GM15510 (cell line): ENCODE data around the gene HSD17B14.

Experiments
- POLR2A ChIP-seq: IDR thresholded peaks from 3 replicates; pipeline ENCODE4 v1.6.1; 2011; ENCODE audit warnings: borderline replicate concordance; ENCODE audit not compliant: insufficient read length; ENCODE audit errors: extremely low read depth

The HSD17B14 gene

DNA sequence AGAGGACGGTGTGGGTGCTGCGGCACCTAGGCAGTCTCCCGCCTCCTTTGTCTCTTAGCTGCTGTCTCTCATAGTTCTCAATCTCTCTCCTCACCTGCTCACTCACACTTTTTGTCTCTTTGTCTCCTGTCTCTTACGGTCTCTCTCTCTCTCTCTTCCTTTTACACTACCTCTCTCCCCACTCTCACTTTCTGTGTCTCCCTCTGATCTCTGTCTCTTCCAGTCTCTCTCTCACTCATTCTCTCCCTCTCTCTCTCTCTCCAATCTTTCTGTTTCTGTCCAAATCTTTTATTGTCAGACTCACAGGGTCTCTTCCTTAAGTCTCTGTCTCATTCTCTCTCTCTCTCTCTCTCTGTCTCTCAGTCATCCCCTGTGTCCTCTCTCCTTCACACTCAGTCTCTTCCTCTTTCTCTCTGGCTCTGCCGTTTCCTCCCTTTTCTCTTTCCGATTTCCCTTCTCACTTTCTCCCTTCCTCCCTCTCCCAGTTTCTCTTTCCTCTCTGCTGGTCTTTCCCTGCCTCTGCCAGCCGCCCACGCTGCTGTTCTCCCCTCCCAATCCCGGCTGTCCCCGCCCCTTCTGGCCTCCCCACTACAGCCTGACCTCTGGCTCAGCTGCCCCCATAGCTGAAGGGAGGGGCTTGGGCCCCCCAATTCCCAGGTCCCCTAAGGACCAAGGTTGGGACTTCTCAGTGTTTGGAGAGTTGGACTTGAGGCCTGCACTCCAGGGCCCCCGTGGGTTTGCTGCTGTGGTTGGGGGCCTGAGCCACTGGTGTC is 32.0 kb upstream of the HSD17B14 start, which contains the start of gene PLEKHA4:
Gene PLEKHA4, minus strand, starts transcription at position 504 of the 773 bp plus-strand sequence. CDS start 997 bp downstream, outside the sequence.
- no peak for TF ChIP-seq POLR2A

GRCh38 chr19:48867746-48868113 is 31.4 kb upstream of the HSD17B14 start:
- no peak for TF ChIP-seq POLR2A

- no peak for TF ChIP-seq POLR2A
These were observed 30.9 kb upstream of the HSD17B14 start for GRCh38 chr19:48867123-48867745.

- TF ChIP-seq POLR2A = no peak
These were observed 30.4 kb upstream of the HSD17B14 start for GRCh38 chr19:48866692-48867091.

DNA sequence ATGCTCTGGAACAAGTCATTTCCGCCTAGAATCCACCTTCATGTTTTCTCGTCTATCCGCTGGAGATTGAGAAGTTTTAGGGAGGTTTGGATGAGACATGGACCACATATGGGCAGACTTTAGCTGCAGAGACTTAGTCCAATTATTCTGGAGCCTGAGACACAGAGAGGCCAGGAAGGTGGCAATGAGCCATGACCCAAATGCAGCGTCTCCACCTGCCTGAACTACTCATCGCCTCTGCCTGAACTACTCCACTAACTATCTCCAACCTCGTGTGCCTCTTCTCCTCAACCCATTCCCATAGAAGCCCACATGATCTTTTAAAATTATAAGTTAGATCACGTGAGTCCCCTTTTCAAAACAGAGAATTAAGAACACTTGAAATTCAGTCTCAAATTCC is 26.5 kb upstream of the HSD17B14 start:
- no peak for TF ChIP-seq POLR2A

DNA sequence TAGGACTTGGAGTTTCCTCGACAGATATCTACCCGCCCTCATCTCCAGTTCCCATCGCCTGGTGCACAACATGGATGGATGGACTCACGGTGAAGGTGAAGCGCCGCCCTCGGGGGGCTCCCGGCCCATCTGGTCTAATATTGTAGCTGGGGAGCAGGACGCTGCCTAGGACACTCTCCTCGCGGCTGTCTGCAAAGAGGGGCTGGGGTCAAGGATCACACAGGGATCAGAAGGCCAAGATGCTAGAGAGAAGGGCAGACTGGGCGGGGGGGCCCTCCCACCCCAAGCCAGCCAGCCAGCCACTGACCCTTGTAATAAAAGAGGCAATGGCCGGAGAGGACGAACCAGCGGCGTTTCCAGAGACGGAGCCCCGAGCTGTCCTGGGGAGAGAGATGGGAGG is 25.0 kb upstream of the HSD17B14 start:
- no peak for TF ChIP-seq POLR2A

DNA sequence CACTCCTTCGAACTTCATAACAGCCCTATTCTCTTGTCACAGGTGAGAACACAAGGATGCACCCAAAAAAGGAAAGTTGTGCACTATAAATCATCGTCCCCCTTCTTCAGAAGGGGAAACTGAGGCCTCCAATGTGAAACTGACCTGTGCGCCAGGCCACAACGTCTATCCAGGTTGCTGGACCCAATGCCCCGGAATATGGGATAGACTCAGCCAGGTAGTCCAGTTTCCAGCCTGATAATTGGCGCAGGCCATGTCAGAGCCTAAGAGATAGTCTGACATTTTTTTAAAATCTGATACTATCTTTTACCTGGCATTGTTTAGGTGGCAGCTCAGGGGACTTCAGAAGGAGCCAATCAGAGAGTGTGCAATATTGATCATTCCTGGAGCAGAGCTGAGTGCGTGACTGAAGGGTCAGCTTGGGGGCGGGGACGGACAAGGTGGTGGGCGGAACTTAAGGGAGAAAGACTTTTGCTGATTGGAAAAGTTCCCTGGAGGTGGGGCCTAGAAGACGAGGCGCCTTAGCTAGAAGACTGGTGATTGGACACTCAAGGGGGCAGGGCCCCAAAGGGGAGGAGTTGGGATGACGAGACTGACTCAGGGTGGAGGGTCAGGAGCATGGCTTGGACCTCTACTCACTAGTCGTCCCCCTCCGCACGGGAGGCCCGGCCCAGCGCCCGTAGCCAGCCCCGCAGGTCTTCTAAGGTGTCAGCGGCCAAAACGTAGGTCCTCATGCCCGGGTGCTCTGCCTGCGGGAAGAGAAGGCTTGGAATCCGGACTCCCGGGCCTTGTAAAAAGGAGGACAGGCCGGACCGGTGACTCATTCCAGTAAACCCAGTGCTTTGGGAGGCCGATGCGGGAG is 23.7 kb upstream of the HSD17B14 start:
- no peak for TF ChIP-seq POLR2A

GRCh38 chr19:48858984-48859710 is 22.9 kb upstream of the HSD17B14 start:
- peak; percentile 56 for TF ChIP-seq POLR2A

DNA sequence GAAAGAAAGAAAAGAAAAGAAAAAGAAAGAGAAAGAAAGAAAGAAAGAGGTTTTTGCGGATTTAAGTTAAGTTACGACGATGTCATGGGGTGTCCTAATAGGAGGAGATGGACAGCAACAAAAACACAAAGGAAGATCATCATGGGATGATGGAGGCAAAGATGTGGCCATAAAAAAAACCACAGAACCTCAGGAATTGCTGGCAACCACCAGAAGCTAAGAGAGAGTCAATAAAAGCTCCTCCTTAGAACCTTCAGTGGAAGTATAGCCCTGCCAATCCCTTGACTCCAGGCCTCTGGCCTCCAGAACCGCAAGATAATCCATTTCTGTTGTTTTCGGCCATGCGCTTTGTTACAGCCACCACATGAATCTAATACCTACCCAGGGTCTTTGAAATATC is 20.6 kb upstream of the HSD17B14 start:
- no peak for TF ChIP-seq POLR2A

- no peak for TF ChIP-seq POLR2A
These were observed 17.8 kb upstream of the HSD17B14 start for GRCh38 chr19:48854103-48854502.

DNA sequence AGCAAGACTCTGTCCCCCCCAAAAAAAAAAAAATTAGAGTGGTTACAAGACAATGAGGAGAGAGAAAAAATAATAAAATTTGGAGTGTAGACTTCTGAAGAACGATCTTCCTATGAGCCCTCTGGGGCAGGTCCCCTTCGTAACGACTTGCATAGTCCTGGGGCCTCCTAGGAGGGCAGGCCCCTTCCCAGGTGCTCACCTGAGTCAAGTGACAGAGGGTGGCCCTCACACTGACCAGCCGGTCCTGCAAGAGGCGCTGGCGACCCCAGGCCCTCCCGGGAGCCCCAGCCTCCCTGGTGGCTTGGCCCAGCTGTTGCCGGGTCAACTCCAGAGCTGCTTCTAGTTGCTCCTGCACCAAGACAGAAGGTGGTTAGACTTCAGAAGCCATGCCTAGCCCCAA is 17.2 kb upstream of the HSD17B14 start:
- no peak for TF ChIP-seq POLR2A

DNA sequence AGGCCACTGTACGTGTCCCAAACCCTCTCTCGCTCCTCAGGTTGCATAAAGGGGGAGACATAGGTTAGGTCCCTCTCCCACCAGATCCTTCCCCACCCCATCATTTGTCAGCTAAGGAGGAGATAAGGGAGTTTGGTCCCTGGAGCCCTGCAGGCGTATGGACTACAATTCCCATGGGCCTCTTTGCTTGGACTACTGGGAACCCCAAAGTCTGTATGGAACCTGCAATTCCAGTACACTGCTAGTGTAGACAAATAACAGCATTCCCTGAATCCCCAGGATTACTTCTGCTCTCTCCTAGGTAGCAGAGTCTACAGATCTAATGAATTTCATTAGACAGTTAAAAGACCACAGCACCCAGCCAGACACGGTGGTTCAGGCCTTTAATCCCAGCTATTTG is 16.0 kb upstream of the HSD17B14 start:
- no peak for TF ChIP-seq POLR2A

- no peak for TF ChIP-seq POLR2A
These were observed 9.1 kb upstream of the HSD17B14 start for GRCh38 chr19:48845384-48845783.

DNA sequence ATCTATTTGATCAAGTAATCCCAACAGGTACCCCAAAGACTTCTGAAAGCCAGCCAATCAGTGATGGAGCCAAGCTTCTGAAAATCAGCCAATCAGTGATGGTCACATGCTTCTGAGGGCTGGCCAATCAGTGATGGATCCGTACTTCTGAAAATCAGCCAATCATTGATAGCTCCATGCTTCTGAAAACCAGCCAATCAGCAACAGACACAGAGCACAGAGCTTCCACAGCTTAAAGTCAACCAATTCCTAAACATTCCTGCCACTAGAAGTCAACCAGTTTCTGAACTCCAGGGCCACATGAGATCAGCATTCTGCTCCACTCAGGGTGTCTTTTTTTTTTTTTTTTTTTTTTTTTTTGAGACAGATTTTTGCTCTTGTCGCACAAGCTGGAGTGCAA is 8.2 kb upstream of the HSD17B14 start:
- TF ChIP-seq POLR2A = no peak

- TF ChIP-seq POLR2A = no peak
These were observed 6.5 kb upstream of the HSD17B14 start for GRCh38 chr19:48842789-48843162.

DNA sequence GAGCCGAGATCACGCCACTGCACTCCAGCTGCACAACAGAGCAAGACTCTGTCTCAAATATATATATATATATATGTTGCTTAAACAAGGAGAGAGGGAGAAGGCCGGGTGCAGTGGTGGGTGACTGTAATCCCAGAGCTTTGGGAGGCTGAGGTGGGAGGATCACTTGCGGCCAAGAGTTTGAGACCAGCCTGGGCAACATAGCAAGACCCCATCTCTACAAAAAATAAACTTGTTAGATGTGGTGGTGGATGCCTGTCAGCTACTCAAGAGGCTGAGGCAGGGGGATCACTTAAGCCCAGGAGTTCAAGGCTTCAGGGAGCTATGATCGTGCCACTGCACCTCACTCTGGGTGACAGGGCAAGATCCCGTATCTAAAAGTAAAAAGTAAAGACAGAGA is 5.3 kb upstream of the HSD17B14 start:
- TF ChIP-seq POLR2A = no peak

GRCh38 chr19:48841047-48841446 is 4.8 kb upstream of the HSD17B14 start:
- TF ChIP-seq POLR2A = no peak
